Adipose tissue (tissue), 3 donors: ENCODE measurements around the gene LUC7L2. TPM values are rescaled to one million over a fixed set of nuclear protein-coding genes. Genes with fewer than 3 reads are reported as not detected.
"Not testable (repeated sequence)": the region's sequence is repeated elsewhere in the genome, so short reads cannot be mapped to it uniquely, and the experiment has no call there.

Source experiments
- H3K27ac ChIP-seq: one replicate; pipeline ENCODE4 v1.5.1; 2013; ENCODE audit warnings: low read depth, low read length
- WGBS, 3 donors: extraction: QIAGEN DNeasy Blood & Tissue Kit; methylation state at CpG; one replicate each; pipeline ENCODE4 v1.1.7; 2013; 5-methylcytosine and 5-hydroxymethylcytosine counted together
- polyA plus RNA-seq, 3 donors: library from polyadenylated mRNA; stranded (reverse); fragments of 200-250 nt; gene quantifications; one replicate each; pipeline ENCODE4 v1.2.3, GENCODE V29; 2013
- donor health status: healthy with polysubstance abuse.
- donor health status: Bipolar disorder and iron deficiency.
- donor health status: healthy.

The LUC7L2 gene
- polyA plus RNA-seq, 3 donors, result 20.1 to 50.2 (median 32.4) TPM

DNA sequence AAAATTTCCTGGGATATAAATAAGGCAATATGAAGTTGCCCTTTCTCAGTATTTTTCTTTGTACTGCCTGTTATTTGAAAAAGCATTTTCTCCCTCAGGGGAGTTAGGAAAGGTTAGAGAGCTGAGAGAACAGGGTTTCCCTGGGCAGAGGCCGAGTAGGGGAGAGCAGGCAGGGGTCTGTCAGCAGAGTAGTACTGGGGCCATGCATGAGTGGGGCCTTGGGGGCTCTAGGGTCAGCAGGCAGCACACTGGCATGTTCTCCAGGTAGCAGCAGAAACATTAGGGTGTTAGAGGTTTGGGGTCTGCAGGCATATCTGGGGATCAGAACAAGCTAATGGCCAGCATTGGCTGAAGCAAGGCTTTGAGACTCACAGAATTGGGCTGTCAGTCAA, 67.3 kb downstream of the LUC7L2 start:
- 86 to 95% (median 94%) methylated on average over 1 of the region's 1 CpG for WGBS, 3 donors
- no peak overlapping the region for H3K27ac ChIP-seq

DNA sequence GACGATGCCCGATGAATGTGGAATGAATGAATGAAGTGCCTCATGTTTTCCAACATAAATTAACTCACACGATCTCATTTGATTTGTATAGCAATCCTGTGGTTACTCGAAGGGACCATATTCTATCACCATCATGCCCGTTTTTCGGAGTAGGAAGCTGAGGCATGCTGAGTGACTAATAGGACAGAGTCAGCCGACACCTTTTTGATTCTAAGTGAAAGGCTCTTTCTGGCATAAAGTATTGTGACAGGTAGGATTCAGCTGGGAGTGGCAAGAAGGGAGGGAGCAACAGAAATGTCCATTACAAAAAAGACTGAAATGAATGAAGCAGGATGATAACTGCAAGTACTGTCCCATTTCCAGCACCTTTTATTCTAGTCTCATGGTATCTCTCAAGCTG, 68.1 kb downstream of the LUC7L2 start:
- WGBS, 3 donors, result 92 to 94% (median 93%) methylated on average over 7 of the region's 7 CpGs

DNA sequence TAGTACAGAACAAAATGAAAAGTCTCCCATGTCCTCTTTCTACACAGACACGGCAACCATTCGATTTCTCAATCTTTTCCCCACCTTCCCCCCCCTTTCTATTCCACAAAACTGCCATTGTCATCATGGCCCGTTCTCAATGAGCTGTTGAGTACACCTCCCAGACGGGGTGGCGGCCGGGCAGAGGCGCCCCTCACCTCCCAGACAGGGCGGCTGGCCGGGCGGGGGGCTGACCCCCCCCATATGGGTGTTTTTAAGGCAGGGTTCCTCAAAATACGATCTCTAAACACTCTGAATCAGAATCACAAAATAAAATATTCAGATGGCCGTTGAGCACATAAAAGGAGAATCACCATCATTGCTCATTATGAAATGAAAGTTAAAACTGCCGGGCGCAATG, 70.0 kb downstream of the LUC7L2 start:
- WGBS, 3 donors, result 75 to 87% (median 78%) methylated on average over 14 of the region's 14 CpGs
- H3K27ac ChIP-seq, result not testable (repeated sequence)

More for the DNA sequence above, 68.1 kb downstream of the LUC7L2 start:
- no peak overlapping the region for H3K27ac ChIP-seq

DNA sequence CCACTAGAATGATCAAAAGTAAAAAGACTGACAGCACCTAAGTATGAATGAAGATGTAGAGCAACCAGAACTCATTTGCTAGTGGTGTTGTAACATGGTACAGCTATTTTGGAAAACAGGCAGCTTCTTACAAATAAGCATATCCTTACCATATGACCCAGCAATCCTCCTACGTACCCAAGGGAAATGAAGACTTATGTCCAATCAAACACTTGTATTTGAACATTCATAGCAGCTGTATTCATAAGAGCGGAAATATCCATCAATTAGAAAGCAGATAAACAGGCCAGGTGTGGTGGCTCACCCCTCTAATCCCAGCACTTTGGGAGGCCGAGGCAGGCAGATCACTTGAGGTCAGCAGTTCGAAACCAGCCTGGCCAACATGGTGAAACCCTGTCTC, 70.7 kb downstream of the LUC7L2 start:
- no peak overlapping the region for H3K27ac ChIP-seq
- WGBS, 3 donors, result 78 to 96% (median 91%) methylated on average over 4 of the region's 4 CpGs

DNA sequence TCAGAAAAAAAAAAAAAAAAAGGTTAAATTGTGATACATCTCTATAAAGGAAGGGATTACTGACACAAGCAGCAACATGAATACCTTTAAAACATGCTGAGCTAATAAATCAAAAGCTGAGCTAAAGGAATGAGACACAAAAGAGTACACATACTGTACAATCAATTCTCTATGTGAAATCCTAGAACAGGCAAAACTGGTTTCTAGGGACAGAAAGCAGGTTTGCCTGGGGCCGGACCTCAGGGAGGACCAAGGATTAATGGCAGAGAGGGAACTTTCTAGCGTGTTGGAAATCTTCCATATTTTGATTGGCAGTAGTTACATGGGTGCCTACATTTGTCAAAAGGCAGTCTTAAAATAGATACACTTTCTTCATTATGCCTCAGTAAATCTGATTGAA, 71.3 kb downstream of the LUC7L2 start:
- H3K27ac ChIP-seq, result no peak overlapping the region
- 43 to 80% (median 79%) methylated on average over 2 of the region's 2 CpGs for WGBS, 3 donors

DNA sequence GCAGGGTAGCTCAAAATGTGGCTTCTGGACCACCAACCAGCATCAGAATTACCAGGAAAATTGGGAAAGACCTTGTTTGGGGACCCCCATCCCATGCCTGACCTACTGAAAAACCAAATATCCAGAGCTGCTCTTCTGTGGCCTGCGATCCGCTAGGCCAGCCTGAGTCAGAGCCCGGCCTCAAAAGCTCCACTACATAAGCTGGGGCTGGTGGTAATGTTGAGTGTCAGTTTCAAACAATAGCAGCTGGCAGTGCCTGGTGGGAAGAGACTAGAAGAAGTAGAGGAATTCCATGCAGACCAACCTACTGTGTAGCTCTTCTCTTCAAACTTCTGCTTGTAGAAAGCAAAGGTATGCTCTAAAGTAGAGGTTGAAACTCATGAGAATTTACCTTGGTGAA, 71.8 kb downstream of the LUC7L2 start:
- WGBS, 3 donors, result 94 to 96% (median 95%) methylated on average over 3 of the region's 3 CpGs
- H3K27ac ChIP-seq, result no peak overlapping the region

DNA sequence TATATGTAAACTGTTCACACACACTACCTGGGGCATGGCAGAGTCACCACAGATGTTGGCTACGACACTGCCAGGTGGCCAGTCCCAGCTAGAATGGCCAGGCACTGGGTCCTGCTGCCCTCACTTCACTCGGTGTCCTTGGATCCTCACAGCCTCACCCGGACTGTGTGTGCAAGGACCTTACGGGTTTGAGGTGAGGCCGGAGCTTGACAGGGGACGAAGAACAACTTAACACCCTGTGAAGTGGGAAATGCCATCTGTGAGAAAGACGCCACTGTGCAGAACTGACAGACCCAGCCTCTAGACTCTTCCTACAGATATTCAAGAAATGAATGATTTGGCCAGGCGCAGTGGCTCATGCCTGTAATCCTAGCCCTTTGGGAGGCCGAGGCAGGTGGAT, 77.1 kb downstream of the LUC7L2 start:
- 97% methylated on average over 9 of the region's 9 CpGs for WGBS, 3 donors

DNA sequence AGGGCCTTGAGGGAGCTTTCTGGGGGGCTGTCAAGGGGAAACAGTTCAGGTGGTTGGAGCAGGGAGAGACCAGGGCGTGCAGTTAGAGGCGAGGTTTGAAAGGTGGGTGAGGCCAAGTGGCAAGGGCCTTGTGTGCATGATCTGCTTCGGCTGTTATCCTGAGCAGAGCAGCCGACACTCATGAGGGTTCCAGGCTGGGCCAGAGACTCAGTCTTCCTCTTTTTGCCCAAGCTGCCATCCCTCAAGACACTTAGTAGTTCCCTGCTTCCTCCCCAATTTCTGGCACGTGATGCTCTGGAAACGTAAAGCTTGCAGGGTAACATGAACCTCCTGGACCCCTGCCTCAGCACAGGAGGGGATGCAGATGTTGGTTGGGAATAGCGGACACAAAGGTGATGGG, 79.7 kb downstream of the LUC7L2 start:
- WGBS, 3 donors, result 77 to 96% (median 82%) methylated on average over 7 of the region's 7 CpGs
- H3K27ac ChIP-seq, result no peak overlapping the region

More for the DNA sequence above, 77.1 kb downstream of the LUC7L2 start:
- H3K27ac ChIP-seq, result no peak overlapping the region

DNA sequence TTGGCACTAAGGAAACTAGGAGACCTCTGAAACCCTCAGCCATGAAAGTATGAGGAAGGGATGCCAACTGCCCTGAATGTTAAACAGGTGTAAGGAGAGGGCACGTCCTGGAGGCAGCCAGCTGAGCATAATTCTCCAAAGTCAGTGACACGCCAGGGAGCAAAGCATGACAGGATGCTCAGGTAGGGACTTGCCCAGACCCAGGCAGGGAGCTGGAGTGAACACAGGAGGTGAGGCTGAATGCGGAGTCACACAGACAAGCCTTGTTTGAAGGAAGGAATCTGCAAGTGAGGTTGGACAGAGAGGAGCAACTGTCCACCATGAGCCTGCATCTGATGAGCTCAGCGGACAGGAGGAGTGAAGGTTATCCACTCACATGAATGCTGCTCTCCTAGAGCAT, 82.3 kb downstream of the LUC7L2 start:
- WGBS, 3 donors, result 79 to 85% (median 81%) methylated on average over 4 of the region's 4 CpGs

DNA sequence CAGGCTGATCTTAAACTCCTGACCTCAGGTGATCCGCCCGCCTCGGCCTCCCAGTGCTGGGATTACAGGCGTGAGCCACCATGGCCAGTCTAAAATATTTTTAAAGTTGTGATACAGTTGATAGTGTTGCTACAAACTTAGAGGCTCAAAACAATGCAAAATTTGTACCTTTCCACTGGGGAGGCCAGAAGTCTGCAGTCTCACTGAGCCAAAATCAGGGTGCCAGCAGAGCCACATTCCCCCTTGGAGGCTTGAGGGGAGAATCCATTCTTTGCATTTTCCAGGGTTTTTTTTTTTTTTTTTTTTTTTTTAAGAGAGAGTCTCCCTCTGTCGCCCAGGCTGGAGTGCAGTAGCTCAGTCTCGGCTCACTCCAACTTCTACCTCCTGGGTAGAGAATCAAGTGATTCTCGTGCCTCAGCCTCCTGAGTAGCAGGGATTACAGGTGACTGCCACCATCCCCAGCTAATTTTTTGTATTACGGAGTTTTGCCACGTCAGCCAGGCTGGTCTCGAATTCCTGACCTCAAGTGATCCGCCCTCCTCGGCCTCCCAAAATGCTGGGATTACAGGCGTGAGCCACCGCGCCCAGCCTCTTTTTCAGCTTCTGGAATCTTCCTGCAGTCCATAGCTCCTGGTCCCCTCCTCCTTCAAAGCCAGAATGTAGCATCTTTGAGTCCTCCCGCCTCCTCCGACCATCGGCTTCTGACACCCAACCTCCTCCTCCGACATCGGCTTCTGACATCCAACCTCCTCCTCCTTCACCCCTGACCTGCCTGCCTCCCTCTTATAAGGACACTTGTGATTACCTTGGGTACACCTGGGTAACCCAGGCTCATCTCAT, 86.6 kb downstream of the LUC7L2 start:
- 94 to 96% (median 95%) methylated on average over 20 of the region's 20 CpGs for WGBS, 3 donors
- H3K27ac ChIP-seq, result no peak overlapping the region

More for the DNA sequence above, 82.3 kb downstream of the LUC7L2 start:
- no peak overlapping the region for H3K27ac ChIP-seq

DNA sequence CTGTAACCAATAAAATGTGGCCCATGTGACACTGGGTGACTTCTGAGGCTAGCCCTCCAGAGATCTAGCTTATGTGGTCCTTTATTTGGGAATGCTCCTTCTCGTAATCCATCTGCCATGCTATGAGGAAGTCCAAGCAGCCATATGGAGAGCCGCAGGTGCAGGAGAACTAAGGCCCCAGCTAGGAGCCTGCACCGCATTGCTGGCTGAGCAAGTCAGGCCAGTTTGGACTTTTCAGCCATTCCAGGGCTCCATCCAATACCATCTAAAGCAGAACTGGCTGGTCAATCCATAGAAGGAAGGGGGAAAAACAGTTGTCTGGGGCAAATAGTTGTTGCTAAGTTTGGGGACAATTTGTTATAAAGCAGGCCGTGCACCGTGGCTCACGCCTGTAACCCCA, 91.2 kb downstream of the LUC7L2 start:
- H3K27ac ChIP-seq, result no peak overlapping the region
- 92 to 95% (median 93%) methylated on average over 6 of the region's 6 CpGs for WGBS, 3 donors

DNA sequence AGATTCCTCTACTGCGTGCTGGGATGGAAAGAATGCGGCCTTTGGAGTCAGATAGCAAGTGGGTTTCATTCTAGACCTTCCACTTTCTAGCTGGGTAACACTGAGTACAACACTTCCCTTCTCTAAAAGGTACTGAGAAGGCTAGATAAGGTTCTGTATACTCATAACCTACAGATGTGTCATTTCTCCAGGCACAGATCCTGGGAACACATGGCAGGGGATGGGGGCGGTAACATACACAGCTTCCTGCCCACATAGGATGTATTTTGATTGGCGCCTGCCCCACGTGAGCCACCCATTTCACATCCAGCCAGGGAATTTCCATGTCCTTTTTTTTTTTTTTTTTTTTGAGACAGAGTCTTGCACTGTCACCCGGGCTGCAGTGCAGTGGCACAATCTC, 91.9 kb downstream of the LUC7L2 start:
- no peak overlapping the region for H3K27ac ChIP-seq
- WGBS, 3 donors, result 75 to 79% (median 78%) methylated on average over 5 to 6 of the region's 6 CpGs

DNA sequence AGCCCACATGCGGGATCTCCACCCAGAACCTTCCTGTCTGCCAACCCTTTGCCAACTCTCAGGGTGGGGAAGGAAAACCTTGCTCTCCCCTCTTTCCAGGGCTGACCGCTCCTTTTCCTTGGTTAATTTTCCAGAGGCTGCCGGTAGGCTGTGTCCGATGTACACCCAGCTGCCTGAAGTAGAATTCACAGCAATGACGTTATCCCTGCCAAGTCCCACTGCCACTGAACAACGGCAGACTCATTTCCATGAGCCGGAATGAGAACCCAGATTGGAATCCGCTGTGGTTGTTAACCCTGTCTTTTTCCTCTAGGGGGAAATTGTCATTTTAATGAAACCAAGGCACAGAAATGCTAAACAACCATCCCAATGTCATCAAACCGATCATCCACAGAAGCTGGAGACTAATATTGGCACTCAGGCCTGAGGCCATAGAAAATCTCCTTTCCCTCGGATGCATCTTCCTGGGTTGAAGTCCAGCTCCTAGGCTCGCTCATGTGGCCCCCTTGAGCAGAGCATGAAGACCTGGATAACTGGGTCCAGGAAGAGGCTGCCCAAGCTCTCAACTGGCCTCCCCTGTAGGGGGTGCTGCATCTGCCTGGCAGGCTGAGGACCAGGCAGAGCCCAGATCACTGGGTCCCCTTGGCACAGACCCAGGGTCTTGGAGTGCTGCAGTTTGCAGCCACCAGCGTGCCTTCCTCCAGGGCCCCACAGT, 93.4 kb downstream of the LUC7L2 start:
- 75 to 86% (median 80%) methylated on average over 12 of the region's 12 CpGs for WGBS, 3 donors
- H3K27ac ChIP-seq, result no peak overlapping the region

DNA sequence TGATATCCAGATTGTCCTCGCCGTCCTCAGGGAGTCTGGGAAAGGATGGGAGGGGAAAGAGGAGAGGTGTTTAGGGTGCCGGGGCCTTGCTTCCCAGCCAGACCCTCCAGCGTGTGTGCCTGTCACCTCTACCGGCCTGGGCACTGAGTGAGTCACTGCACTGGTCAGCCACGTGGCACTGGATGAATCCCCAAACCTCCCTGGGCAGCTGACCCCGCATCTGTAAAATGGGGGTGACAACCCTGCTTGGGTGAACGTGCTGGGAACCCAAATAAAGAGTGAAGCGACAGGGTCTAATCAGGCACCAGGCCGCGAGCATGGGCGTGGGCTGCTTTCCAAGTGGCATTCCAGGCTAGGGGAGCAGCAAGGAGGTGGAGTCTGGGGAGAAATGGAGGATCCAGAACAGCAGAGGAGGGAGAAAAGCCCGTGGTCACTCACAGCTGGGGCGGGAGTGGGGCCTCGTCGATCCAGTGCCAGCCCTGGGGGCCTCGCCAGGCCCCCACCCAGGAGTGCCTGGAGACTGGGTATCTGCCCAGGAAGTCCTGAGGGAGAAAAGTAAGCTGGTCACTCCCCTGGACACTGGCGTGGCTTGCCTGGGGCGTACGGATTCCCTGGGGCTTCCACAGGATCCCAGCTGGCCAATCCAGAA, 94.1 kb downstream of the LUC7L2 start:
- 66 to 75% (median 75%) methylated on average over 20 of the region's 20 CpGs for WGBS, 3 donors
- H3K27ac ChIP-seq, result no peak overlapping the region

DNA sequence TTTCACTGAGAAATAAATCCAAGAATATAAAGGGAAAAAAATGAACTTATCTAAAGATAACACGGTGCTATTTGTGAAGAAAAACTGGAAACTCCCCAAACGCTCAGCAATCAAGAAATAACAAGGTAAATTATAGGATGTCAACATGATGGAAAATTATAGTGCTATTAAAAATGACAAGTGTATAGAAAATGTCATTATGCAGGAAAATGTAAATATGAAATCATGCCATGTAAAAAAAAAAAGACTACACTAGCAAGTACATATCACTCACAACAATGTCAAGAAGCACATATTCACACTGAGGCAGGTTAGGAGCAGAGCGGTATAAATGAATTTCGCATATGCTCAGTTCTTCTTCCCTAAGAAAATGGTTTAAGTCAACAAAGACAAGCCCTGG, 96.1 kb downstream of the LUC7L2 start:
- 78 to 91% (median 89%) methylated on average over 4 of the region's 4 CpGs for WGBS, 3 donors

DNA sequence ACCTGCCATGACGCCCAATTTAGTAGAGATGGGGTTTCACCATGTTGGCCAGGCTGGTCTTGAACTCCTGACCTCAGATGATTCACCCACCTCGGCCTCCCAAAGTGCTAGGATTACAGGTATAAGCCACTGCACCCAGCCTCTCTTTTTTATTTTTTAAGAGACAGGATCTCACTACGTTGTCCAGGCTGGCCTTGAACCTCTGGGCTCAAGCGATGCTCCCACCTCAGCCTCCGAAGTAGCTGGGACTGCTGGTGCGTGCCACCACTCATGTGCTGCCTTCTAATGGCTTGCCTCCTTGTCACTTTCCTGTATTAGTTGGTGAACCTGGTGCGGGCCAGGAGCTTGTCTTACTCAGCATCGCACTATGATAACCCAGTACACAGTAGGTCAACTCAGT, 96.8 kb downstream of the LUC7L2 start:
- H3K27ac ChIP-seq, result no peak overlapping the region
- 93 to 95% (median 95%) methylated on average over 8 of the region's 8 CpGs for WGBS, 3 donors

More for the DNA sequence above, 96.1 kb downstream of the LUC7L2 start:
- no peak overlapping the region for H3K27ac ChIP-seq

DNA sequence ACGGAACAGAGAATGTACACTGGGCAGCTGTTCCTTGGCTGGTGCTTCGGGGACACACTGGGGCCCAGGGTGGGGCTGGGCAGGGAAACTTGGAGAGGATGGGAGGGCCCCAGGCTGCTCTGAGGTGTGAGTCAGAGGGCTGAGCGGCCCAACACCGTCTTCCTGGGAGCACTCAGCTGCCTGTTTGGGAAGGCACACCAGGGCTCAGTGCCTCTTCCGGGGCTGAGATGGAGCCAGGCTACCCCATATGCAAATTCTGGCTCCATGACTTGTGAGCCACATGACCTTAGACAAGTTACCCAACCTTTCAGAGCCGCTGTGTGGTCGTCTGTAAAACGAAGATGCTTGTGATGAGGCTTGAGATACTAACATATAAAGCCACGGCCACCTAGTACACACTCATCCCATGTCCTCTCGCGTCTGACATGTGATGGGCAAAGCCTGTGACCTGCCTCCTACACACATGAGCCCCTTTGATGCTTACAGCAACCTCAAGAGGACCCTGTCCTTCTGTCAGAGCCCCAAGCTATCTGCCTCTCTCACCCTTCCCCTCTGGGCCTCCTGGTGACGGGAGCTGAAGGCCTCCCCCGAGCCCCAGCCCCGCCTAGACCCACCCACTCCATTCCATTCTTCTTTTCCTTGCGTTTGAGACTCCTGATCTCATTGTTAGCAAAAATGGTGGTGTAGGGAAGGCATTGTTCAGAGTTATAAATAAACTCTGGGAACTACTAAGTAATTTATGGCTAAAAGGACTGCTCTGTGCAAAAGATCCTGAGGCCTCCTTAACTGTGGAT, 97.7 kb downstream of the LUC7L2 start:
- H3K27ac ChIP-seq, result no peak overlapping the region
- 78 to 80% (median 79%) methylated on average over 15 of the region's 15 CpGs for WGBS, 3 donors

DNA sequence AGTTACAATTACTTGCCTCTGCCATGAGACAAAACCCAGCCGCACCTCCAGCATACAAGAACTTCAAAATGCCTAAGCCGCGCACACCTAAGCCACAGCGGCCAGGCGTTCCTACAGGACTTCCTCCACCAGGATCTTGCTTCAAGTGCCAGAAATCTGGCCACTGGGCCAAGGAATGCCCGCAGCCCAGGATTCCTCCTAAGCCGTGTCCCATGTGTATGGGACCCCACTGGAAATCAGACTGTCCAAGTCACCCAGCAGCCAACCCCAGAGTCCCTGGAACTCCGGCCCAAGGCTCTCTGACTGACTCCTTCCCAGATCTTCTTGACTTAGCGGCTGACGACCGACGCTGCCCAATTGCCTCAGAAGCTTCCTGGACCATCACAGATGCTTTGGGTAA, 103.7 kb downstream of the LUC7L2 start:
- 96 to 99% (median 96%) methylated on average over 12 of the region's 12 CpGs for WGBS, 3 donors
- not testable (repeated sequence) for H3K27ac ChIP-seq
